NCI-H226 (cell line): ENCODE measurements around the gene FRMD4A.
"Not testable (repeated sequence)": the region's sequence is repeated elsewhere in the genome, so short reads cannot be mapped to it uniquely, and the experiment has no call there.

Experiments
- DNase-seq: peaks from one replicate; pipeline ENCODE4 v3.0.0-alpha.2; 2015

The FRMD4A gene

DNA sequence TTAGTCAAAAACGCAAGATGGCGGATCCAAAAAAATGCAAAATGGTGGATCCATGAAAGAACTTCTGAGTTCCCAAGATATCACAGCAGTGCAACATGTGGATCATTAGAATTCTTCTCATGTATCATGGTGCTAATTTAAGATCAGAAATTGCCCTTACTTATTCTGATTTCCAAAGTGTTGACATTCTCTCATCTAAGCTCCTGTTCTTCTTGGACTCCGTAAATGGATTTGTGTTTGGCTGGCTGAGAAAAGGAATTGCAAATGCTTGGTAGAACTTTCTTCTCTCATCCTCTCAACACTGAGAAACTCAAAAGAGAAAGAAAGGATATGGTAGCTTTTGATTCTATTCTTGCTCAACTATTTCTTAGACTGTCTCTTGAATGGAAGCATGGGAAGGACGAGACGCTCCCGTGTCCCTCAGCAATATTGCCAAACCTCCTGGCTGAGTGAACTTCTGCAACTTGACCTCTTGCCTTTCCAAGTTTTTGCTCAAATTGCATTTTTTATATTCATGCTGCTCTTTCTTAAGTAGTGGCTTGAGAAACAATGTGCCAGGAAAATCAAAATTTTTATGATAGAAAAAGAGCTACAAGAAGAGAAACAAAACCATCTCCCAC lies 44.7 kb downstream of the FRMD4A start:
- no peak for DNase-seq

DNA sequence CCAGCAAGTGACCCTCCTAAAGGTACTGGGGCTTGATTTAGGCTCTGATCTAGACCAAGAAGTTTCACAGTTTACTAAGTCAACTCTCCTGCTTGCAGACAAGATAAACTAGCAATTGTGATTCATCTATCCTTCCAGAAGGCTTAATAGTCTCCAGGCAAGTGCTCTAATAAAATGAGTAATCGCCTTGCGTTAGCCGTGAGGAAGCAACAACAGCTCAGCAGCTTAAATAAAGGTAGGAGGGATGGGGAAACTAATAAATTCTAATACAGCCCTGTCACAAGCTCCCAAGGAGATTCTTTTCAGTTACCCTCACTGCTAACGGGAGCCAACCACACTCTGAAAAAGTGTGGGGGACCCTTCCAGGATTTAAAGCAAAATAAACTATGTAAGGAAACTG lies 48.4 kb downstream of the FRMD4A start:
- peak; percentile 83 for DNase-seq

DNA sequence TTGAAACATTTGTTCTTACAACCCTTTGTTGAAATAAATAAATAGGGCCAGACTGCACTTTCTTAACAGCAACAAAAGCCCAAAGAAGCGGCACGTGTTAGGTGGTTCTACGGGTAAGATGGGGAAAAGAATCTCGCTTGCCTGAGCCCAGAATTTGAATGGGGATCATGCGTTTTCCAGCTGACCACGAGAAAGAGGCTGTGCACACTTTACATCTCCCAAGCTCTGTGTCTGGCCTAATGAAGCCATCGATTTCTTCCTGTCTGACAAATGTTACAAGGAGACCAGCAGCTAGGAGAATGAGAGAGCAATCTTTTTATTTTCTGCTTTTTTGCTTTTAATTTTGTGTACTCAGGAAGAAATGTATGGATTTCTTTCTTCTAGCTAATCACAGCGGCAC lies 52.2 kb downstream of the FRMD4A start:
- DNase-seq = no peak

DNA sequence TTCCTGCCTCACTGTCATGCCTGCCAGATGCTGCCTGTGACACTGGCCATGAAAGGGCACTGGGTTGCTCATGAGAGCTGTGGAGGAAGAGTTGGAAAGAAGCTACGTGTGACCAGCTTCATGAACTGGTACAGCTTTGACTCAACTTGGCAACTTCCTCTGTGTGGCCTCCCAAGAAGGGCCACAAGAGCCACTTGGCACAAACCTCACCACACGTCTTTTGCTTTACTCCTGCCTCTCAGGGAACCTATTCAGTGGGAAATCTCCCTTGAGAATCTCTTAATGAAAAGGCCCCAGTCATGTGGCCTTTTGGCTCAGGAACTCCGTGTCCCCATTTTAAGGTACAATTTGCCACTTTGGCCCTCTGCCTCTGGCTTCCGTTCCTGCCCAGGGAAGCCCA lies 54.5 kb downstream of the FRMD4A start:
- DNase-seq = no peak

DNA sequence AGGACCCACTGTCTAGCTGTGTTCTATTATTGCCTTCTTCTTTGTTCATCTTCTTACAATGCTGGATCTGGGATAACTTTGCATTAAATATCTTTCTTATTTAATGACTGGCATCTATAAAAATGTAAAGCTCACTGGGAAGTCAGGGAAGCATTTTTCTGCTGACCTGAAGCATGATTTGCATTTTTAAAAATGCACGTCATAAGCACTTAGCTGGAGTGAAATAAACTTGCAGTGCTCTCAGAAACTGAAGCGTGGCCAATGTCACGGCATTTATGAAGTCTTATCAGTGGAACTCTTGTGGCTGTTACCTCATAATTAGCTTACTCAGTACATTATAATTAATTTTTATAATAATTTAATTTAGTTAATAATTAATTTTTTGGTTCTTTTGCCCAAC lies 59.1 kb downstream of the FRMD4A start:
- DNase-seq = no peak

DNA sequence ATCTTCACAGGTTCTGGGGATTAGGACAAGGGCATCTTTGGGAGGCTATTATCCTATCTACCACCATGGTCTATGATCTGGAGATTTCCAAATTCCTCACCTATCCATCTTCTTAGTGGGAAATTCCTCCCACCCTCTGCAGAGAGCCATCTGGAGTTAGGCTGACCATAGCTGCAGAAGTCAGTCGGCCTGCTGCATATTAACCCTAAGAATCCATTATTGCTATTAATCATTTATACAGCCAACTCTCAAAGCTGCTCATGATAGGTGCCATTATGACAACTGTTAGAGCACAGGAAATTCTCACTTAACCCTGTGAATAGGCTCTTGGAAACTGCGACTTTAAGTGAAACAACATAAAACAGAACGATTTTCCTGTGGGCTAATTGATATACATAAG lies 60.4 kb downstream of the FRMD4A start:
- DNase-seq = no peak

DNA sequence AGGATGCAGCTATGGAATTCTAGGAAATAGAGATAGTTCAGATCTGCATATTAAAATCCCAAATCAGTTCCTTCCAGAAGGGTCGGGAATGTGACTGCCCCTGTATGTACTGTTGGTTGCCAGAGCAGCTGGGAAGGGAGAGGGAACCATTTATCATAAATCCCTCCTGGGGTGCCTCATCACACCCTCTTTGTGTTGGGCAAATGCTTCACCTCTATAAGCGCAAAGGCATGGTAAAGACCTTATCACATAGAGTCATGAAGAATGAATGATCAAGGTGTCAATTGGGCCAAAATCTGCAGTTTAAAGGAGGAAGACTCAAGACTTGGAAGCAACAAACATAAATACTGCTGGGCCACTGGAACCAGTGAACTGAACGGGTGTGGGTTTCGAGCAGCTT lies 65.0 kb downstream of the FRMD4A start:
- no peak for DNase-seq

DNA sequence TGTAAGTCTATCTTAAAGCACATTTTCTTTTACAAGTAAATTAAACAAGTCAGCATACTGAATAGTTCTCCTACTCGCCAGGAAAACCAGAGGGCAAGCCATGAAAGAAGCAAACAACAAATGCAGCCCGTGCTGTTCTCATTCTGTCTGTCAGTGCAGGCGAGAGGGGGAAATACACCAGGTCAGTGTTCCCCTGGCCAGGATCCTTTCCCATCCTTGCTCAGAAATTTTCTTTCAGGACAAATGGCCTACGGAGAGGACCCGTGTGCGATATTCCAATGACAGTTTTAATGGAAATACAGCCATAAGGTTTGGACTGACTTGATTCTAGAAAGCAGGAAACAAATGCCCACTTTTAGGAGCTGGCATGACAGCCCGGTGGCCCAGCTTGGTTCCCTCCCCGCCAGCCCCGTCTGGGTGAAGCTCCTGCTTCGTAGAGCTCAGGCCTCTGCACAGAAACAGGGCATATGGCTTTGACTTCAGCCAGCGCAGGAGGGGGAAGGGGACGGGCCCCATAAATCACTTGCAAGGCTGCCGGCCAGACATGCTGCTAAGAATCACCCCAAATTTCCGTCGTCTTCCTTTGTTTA lies 67.8 kb downstream of the FRMD4A start:
- DNase-seq = no peak

DNA sequence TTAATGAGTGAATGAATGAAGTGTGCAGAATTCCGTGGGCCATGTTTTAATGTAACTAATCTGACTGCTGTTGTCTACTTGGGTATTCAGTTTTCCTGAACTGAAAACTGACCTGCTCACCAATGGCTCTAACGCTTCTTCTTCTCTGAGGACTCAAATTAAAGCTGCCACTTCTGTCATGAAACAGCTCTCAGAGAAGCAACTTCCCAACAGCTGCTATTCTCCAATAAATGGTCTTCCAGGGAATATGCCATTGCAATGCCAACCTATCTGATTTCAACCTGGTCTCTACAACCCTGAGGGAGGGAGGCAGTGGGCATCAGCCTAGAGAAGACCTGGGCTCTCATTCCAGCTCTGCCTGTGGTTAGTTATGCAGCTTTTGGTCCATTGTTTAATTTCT lies 69.4 kb downstream of the FRMD4A start:
- DNase-seq = no peak

DNA sequence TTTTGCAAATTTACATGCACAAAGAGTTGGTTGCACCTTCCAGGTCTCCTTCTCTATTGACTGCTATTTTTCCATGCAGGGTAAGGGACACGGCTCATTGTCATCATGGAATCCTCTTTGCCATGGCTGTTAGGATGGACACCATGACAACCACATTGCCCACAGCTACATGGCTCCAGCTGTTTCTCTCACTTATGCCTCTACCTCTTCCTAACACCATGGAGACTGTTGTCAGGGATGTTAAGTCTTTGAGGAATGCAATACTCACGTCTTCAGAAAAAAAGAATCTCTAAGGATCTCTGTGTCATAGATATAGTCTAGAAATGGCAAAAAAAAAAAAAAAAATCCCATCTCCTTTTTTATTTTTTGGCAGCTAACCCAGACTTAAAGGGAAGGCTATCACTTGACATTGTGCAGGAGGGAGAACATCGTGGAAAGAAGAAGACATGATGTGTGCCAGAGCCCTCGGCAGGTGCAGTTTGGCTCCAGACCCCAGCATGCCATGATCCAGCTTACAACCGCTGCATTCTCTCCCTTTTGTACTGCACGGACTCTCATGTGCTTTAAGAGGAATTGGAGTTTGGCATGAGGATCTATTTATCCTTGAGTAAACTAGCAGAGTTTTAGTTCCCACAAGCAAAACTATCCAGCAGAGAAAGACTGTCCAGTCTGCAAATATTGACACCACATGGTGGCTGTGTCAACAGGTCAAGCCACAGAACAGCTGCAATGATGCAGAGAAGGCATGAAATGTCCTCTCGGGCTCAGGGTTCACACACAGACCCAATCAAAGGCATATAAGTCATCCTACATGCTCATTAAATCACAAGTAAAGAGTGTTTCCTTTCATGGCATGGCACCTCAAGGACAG lies 70.8 kb downstream of the FRMD4A start:
- no peak for DNase-seq

DNA sequence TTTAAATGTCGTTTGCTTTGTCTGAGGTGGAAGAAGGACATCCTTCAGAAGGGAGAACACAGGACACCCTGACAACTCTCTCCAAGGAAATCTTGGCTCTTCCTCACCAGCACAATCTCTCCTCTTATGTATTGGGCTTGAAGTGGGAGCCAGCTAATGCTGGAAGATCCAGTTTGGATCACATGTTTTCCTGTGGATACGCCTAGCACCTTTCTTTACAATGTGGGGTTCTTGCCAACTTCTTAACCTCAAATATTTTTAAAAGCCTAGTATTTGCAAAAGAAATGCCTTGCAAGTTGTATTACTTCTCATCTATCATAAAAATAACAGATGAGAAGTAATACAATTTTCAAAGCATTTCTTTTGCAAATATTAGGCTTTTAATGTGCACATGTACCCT lies 76.4 kb downstream of the FRMD4A start:
- DNase-seq = peak; percentile 80

DNA sequence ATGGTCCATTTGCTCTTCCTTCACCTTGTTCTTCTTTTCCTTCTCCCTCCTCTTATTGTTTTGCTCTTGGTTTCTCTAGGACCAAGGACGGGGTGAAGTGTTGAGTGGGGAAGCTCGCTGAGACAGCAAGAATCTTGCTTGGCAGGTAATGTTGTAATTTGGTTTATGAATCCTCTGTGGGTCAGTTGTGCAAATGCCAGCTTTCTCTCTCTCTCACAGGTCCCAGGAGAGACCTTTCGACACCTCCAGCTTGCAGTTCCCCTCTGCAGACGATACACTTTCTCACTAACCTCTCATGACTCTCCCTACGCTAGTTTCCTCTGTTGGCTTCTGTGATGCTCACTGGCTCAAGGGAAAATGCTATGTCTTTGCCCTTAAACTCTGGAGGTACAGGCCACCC lies 77.0 kb downstream of the FRMD4A start:
- no peak for DNase-seq

DNA sequence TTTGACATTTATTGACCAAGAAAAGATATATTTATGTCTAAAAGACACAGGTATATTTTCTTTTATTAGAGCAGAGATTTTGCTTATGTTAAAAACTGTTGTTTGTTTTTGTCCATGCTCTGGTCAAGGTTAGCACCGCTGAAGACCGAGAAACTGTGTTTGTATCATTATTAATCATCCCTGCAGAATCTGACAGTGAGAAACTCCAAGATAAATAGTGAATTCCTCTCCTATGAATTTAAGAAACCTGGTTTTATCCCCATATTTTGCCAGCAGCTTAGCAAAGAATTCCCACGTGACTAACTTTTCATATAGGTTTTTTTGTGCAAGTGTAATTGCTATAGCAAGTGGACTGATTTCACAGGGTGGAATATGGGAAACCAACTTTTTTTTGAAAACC lies 77.6 kb downstream of the FRMD4A start:
- peak; percentile 69 for DNase-seq

DNA sequence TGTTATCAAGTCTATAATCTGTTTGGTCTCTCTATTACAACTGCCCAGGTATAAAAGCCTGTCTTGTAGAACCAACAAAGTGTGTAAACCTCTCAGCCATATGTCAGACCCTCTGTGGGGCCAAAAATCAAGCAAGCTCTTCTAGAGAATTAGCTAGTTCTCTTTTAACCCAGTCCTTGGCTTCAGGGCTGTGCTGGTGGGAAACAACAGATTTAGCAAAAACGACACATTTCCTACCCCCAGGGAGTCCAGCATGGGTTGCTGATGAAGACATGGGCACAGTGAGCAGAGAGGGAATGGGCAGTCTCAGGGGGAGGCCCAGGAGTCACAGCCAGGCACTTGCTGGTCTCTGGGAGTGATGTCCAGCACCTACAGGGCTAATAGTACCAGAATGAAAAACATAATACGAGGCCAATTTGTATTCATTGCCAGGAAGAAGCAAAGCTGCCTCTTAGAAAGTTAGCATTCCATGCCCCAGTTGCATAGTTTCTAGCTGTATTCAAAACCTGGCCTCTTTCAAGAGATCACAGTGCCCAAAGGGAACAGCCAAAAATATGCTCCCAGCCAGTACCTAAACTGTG lies 80.1 kb downstream of the FRMD4A start:
- no peak for DNase-seq

DNA sequence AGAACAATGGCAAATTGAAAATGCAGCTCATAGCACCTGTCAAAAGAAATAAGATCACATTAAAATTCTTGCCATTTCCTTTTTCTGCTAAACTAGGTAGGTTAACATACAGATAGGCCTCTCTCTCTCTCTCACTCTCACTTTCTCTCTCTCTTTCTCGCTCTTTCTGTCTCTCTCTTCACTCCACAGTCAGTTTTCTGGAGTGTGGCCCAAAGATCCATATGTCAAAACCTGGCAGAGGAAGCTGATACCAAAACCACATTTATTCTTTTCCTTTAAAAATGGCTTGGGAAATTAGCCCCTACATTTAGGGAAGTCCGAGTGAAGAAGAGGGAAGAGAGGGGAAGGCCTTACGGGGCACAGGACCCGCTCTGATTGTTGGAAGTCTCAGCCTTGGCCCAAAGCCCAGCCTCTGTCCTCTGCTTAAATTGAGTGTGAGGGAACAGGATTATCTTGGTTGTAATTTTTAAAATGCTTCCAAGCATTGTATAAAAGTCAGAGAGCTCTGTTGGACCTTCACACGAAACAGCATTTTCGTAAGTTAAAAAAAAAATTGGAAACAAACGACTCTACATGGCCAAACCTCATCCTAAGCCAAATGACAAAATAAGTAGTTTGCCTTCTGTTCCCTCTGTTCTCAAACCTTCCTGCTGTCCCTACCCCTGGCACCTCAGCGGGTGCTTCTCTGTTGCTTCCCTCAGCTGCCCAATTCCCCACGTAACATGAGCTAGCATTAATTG lies 83.2 kb downstream of the FRMD4A start:
- no peak for DNase-seq

DNA sequence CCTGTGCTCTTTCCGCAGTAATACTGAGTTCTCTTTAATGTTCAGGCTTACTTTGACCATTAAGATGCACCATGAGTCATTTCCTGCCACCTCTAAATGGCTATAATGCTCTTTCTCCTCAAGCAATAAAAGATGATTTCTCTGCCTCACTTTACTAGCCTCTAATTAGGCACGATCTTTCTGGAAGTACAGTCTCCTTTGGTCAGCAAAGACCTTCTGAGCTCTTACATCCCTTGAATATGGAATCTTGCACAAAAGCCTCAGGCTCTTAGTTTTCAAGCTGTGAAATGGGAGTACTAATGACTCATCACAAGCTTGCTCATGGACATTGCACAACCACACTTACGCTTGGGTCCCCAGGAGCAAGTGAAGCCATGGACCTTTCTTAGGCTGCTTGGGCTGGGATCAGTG lies 85.9 kb downstream of the FRMD4A start:
- DNase-seq = peak; percentile 73

DNA sequence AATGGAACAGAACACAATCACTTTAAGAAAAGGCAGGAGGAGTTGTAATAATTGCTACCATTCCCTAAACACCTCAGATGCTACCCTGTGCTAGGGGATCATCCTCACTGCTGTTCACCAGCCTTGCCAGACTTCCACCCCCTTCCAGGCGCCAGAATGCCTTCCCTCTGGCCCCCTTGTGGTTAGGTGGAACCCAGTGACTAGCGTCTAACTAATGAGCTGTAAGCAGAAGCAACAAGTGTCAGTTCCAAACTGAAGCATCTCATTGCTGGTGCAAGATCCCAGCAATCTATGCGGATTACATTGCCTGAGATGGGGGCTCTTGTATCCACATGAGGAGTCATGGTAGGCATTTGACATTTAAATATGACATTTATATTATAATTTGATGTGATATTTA lies 86.6 kb downstream of the FRMD4A start:
- DNase-seq = no peak

DNA sequence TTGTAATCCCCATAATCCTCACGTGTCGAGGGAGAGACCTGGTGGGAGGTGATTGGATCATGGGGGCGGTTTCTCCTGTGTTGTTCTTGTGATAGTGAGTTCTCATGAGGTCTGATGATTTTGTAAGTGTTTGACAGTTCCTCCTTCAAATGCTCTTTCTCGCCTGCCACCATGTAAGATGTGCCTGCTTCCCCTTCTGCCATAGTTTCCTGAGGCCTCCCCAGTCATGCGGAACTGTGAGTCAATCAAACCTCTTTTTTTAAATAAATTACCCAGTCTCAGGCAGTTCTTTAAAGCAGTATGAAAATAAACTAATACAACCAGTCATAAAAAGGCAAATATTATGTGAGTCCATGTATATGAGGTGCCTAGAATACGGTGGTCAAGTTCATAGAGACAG lies 87.5 kb downstream of the FRMD4A start:
- DNase-seq = no peak

DNA sequence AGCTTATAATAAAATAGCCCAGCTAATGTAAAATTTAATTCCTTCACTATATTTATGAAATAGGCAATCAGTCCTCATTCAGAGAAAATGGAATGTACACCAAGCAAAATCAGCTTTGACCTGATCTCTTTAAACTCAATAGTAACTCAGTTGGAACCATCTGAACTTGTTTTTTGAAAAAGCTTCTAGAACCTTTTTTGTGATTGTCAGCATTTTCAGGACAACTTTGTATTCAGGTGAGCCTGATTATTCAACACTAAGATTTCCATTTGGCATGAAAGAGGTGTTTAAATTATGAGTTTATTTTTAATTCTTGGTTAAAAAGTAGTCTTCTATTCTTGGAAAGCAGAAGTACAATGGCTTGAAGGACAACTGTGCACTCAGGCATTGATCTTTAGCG lies 89.5 kb downstream of the FRMD4A start:
- no peak for DNase-seq

DNA sequence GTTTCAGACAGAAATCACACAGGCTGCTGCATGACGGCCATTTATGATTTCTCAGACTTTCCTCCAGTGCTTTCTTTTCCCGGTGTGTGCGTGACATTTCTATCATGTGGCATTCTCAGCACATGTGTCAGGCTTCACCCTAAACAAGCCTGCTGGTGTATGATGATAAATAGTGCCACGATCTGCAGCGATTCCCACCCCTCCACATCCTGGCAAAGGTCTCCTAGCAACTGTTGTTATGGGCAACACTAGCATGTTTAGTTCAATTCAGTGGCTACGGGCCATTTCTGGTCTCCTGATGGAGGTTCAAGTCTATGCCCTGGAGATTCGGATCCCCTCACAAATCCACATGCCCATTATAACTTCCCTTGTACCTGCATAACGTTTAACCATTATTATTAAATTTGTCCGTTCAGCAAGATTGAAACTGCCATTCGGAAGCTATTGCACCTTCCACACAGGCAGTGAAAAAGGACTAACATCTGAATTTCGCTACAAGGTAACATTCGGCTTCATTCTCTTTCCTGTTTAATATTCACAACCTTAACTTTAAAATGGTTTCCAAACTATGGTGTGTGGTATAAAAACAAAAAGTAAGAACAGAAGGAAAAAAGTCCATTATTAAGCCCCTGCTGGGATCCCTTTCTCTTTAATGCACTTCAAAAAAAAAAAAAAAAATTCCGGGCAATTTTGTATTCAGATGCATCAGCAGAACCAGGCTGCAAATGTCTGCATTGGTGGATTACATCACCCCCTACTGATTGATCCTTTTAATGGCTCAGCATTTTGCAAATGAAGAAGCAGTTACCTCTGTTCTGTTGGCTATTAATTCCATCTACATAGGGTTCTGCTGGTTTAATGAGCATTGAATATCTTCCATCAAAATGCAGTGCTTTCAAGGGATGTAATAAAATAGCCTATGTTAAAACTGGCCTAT lies 90.2 kb downstream of the FRMD4A start:
- no peak for DNase-seq

DNA sequence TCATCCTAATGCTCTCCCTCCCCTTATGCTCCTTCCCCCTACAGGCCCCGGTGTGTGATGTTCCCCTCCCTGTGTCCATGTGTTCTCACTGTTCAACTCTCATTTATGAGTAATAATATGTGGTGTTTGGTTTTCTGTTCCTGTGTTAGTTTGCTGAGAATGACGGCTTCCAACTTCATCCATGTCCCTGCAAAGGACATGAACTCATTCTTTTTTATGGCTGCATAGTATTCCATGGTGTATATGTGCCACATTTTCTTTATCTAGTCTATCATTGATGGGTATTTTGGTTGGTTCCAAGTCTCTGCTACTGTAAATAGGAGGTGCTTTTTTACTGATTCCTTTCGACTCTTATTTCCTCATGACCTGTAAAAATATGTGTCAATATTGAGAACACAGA lies 92.1 kb downstream of the FRMD4A start:
- DNase-seq = not testable (repeated sequence)

DNA sequence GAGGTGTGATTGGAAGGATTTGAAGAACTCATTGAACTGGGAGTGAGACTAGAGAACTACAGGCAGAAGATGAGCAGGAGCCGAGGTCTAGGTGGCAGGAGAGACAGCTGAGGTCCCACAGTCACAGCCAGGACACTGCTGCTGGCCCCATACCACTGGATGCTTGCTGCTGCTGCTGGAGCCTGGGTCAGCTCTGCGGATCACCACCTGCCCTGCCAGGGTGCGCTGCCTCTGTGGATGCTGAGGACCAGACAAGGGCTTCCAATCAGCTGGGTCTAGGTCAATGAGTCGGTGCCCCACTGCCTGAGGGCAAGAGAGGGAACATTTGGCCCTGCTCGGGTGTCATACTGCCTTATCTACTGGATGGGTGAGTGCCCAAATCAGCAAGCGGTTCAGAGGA lies 94.4 kb downstream of the FRMD4A start:
- no peak for DNase-seq
